HG03045 (cell line): ENCODE results near the gene ZNF133.

ENCODE experiments used
- ATAC-seq: cut with Tn5 transposase; IDR thresholded peaks from one replicate; pipeline ENCODE4 v1.9.1; 2021; ENCODE audit warnings: mild to moderate bottlenecking, moderate library complexity; ENCODE audit not compliant: unreplicated experiment

Gene ZNF133

GRCh38 chr20:18360635-18361034, 72.3 kb downstream of the ZNF133 start:
- no peak for ATAC-seq

GRCh38 chr20:18361678-18362077, 73.4 kb downstream of the ZNF133 start:
- no peak for ATAC-seq

- no peak for ATAC-seq
Measured at GRCh38 chr20:18362916-18363315, 74.6 kb downstream of the ZNF133 start.

GRCh38 chr20:18363708-18364107, 75.4 kb downstream of the ZNF133 start:
- ATAC-seq: no peak

- no peak for ATAC-seq
Measured at GRCh38 chr20:18364768-18365167, 76.4 kb downstream of the ZNF133 start.
